ENCODE data around the gene FMNL3.
"Not testable (repeated sequence)": the region's sequence is repeated elsewhere in the genome, so short reads cannot be mapped to it uniquely, and the experiment has no call there.

FMNL3 gene

GRCh38 chr12:49716553-49716952 lies 9.3 kb upstream of the FMNL3 start:
- DNase-seq = no peak

GRCh38 chr12:49713952-49714351 lies 6.7 kb upstream of the FMNL3 start:
- not testable (repeated sequence) for DNase-seq

- DNase-seq = no peak
Measured at GRCh38 chr12:49708851-49709250, 1.6 kb upstream of the FMNL3 start.

- no peak for DNase-seq
Measured at GRCh38 chr12:49707812-49708147, 575 bp upstream of the FMNL3 start.

- no peak for DNase-seq
Measured at GRCh38 chr12:49706351-49707127, 666 bp downstream of the FMNL3 start.

- DNase-seq = no peak
Measured at GRCh38 chr12:49705479-49706134, 1.6 kb downstream of the FMNL3 start.

GRCh38 chr12:49703647-49704137 lies 3.5 kb downstream of the FMNL3 start:
- DNase-seq = no peak

- no peak for DNase-seq
Measured at GRCh38 chr12:49702676-49703215, 4.5 kb downstream of the FMNL3 start.

GRCh38 chr12:49702009-49702408 lies 5.2 kb downstream of the FMNL3 start:
- DNase-seq = no peak

GRCh38 chr12:49698619-49699545 lies 8.3 kb downstream of the FMNL3 start:
- DNase-seq = no peak

- no peak for DNase-seq
Measured at GRCh38 chr12:49697808-49698207, 9.4 kb downstream of the FMNL3 start.

- DNase-seq = no peak
Measured at GRCh38 chr12:49696723-49697122, 10.5 kb downstream of the FMNL3 start.

GRCh38 chr12:49693931-49694444 lies 13.2 kb downstream of the FMNL3 start:
- no peak for DNase-seq

- DNase-seq = no peak
Measured at GRCh38 chr12:49692851-49693250, 14.4 kb downstream of the FMNL3 start.

- DNase-seq = no peak
Measured at GRCh38 chr12:49689785-49690184, 17.4 kb downstream of the FMNL3 start.

GRCh38 chr12:49689237-49689636 lies 18.0 kb downstream of the FMNL3 start:
- DNase-seq = no peak

- no peak for DNase-seq
Measured at GRCh38 chr12:49687941-49688340, 19.3 kb downstream of the FMNL3 start.

GRCh38 chr12:49684310-49684854 lies 22.8 kb downstream of the FMNL3 start:
- DNase-seq = no peak

GRCh38 chr12:49683599-49684309 lies 23.5 kb downstream of the FMNL3 start:
- DNase-seq = no peak

- DNase-seq = no peak
Measured at GRCh38 chr12:49680075-49680474, 27.1 kb downstream of the FMNL3 start.

- DNase-seq = no peak
Measured at GRCh38 chr12:49678711-49679110, 28.5 kb downstream of the FMNL3 start.

GRCh38 chr12:49675137-49675536 lies 32.1 kb downstream of the FMNL3 start:
- DNase-seq = no peak
